ENCODE measurements around the gene ZDHHC13.
"Not testable (repeated sequence)": the region's sequence is repeated elsewhere in the genome, so short reads cannot be mapped to it uniquely, and the experiment has no call there.

The ZDHHC13 gene

GRCh38 chr11:19094859-19095258 is 22.1 kb upstream of the ZDHHC13 start:
- in situ Hi-C loops (cut with MboI; ENCODE audit: low sequenced_read_pairs), result no loop called here

GRCh38 chr11:19099093-19099492 is 17.9 kb upstream of the ZDHHC13 start:
- in situ Hi-C loops (cut with MboI; ENCODE audit: low sequenced_read_pairs), result no loop called here

GRCh38 chr11:19100885-19101284 is 16.1 kb upstream of the ZDHHC13 start:
- in situ Hi-C loops (cut with MboI; ENCODE audit: low sequenced_read_pairs), result no loop called here

- in situ Hi-C loops (cut with MboI; ENCODE audit: low sequenced_read_pairs), result no loop called here
Measured at GRCh38 chr11:19101796-19102520, 15.0 kb upstream of the ZDHHC13 start.

DNA sequence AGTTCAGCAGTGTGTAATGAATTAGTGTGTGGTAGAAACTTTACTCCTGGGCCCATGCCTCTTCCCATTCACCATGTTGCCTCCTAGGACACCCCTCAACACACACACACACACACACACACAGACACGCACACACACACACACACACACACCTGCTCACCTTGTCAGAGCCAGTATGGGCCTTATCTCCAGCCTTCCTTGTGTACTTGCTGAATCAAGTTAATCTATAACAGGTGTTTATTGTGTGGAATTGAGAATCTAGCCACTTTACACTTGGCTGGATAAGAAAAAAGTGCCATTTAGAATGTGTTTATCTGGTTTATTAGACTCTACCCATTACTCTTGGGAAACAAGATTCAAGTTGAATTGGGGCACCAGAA is 14.5 kb upstream of the ZDHHC13 start:
- in situ Hi-C loops (cut with MboI; ENCODE audit: low sequenced_read_pairs), result no loop called here

DNA sequence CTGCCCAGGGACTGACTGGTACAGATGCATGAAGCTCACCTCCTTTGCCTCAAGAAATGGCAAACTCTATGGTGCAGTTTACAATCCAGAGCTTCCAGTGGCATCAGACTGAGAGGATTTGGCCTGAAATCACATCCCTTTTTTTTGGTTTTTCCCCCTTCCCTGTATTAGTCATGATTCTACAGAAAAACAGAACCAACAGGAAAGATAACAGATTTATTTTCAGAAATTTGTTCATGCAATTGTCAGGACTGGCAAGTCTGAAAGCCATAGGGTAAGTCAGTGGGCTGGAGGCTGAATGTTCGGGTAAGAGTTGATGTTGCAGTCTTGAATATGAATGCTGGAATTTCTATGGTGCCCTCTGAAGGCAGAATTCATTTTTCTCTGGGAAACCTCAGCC is 12.0 kb upstream of the ZDHHC13 start:
- in situ Hi-C loops (cut with MboI; ENCODE audit: low sequenced_read_pairs), result no loop called here

GRCh38 chr11:19107125-19107524 is 9.8 kb upstream of the ZDHHC13 start:
- in situ Hi-C loops (cut with MboI; ENCODE audit: low sequenced_read_pairs), result no loop called here

DNA sequence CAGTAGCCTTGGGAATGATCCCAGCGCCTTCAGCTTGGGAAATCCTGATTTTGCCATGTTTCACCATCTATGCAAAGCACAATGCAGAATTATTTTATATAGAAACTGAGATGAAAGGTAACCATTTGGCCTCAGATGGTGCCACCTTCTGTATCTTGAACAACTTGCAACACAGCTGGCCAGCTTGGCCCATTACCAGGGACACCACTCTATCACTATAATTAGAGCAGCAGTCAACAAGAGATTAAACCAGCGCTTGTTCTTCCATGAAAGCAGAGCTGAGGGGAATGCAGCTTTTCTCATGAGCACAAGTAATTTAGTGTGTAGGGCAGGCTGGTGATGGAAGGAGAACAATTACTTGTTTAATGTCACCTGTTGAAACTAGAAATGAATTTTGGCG is 6.7 kb upstream of the ZDHHC13 start:
- in situ Hi-C loops (cut with MboI; ENCODE audit: low sequenced_read_pairs), result no loop called here

DNA sequence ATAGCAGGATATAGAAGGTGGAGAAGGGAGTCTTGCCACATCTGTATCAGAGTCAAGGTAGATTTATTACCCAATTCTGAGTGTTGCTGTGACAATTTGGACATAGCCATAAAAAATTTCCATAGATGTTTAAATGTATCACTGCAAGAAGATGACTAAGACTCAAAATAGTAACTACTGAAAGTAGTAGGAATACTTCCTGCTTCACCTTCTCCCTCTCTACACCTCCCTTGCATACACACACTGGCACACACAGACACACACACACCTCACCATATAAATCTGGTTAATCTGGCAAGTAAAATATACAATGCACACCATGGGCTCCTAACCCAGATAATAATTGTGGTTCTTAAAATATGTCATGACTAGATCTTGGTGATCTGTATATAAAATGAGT is 5.2 kb upstream of the ZDHHC13 start:
- in situ Hi-C loops (cut with MboI; ENCODE audit: low sequenced_read_pairs), result no loop called here

DNA sequence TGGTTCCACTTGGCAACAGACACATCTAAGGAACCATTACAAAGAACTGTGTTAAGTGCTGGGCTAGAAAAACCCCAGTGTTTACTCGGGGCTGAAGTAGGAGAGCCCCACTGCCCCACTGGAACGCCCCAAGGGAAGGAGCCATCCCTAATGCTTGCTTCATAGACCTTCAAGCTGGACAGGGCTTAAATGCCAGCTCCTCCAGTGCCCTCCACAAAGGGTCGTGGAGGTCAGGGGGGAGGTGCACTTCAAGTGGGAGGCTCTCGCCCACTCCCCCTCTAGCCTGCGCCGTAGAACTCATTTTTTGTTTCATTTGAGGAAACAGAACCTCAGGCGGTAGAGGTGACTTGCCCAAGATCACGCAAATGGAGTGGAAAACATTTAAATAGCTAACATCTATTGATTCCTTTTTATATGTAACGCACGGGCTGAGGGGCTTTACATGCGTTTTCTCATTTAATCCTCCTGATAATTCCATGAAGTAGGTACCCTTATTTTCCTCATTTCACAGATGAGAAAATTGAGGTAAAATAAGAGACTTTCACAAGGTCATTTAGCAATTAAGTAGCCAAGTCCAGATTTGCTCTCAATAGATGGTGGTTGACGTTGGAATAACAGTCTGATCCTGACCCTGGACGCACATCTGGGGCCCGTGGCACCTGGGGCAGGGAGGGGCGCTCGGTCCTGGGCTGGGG is 545 bp upstream of the ZDHHC13 start:
- in situ Hi-C loops (cut with MboI; ENCODE audit: low sequenced_read_pairs), result no loop called here

DNA sequence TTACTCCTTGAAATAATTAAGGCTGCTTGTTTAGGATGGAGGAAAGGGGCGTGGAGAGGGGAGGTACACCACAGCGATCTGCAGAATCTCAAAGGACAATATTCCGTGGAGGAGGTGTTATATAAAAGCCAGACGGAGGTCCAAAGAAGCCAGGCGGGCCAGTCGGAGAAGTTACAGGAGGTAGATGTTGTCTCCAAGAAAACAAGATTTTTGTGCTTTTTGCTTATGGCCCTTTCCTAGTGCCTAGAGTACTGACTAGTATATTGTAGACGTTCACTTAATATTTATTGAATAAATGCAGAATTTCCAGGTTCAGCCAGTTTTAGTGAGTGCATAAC is 761 bp downstream of the ZDHHC13 start:
- in situ Hi-C loops (cut with MboI; ENCODE audit: low sequenced_read_pairs), result no loop called here

DNA sequence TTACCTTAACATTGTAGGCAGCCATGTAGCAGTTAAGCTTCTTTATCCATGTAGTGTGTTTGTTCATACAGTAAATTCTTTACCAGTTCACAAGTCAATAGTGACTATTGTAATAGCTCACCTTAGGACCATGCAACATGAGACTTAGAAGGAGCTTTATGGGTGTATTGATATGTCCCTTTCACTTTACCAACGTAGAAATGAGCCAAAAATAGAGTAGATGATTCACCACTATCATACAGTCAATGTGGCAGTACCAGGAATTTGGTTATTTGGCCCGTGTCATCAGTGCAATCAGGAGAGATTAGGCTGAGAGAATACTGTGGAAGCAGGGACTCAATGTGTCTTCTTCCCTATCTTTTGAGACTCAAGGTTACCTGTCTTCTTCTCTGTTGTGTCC is 4.7 kb downstream of the ZDHHC13 start:
- in situ Hi-C loops (cut with MboI; ENCODE audit: low sequenced_read_pairs), result no loop called here

- in situ Hi-C loops (cut with MboI; ENCODE audit: low sequenced_read_pairs), result no loop called here
Measured at GRCh38 chr11:19122960-19123615, 6.1 kb downstream of the ZDHHC13 start.

- in situ Hi-C loops (cut with MboI; ENCODE audit: low sequenced_read_pairs), result not testable (repeated sequence)
Measured at GRCh38 chr11:19126562-19127325, 9.8 kb downstream of the ZDHHC13 start.

DNA sequence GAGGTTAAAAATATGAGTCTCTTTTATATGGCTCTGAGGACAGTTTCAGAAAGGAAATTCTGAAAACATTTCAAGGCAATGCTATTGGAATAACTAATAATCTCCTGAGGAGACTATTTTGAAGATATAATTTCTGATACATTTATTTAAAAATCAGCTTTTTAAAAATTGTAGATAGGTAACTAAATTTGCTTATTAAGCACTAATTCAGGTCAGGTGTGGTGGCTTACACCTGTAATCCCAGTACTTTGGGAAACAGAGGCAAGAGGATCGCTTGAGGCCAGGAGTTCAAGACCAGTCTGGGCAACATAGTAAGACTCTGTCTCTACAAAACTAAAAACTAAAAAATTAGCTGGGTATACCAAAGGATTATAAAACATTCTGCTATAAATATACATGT is 17.0 kb downstream of the ZDHHC13 start:
- in situ Hi-C loops (cut with MboI; ENCODE audit: low sequenced_read_pairs), result no loop called here

- in situ Hi-C loops (cut with MboI; ENCODE audit: low sequenced_read_pairs), result not testable (repeated sequence)
Measured at GRCh38 chr11:19136884-19137283, 19.9 kb downstream of the ZDHHC13 start.

DNA sequence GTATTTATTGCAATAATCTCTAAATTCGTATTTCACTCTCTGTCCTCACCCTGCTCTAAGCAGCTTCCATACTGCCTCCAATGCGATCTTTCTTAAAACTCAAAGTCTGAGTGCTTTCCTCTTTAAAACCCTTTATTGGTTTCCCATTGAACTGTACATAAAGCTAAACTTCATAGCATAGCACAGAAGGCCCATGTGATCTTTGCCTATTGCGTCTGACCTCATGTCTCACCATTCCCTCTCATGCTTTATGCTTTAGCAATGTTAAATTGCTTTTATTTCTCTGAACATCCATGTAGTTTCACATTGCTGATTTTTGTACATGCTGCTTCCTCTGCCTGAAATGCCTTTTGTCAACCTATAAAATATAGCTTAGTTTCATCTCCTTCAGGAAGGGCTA is 28.4 kb downstream of the ZDHHC13 start:
- in situ Hi-C loops (cut with MboI; ENCODE audit: low sequenced_read_pairs), result no loop called here

GRCh38 chr11:19156892-19157291 is 39.9 kb downstream of the ZDHHC13 start:
- in situ Hi-C loops (cut with MboI; ENCODE audit: low sequenced_read_pairs), result no loop called here

- in situ Hi-C loops (cut with MboI; ENCODE audit: low sequenced_read_pairs), result no loop called here
Measured at GRCh38 chr11:19160847-19161246, 43.9 kb downstream of the ZDHHC13 start.

- in situ Hi-C loops (cut with MboI; ENCODE audit: low sequenced_read_pairs), result no loop called here
Measured at GRCh38 chr11:19161651-19162050, 44.7 kb downstream of the ZDHHC13 start.

- in situ Hi-C loops (cut with MboI; ENCODE audit: low sequenced_read_pairs), result no loop called here
Measured at GRCh38 chr11:19162951-19163505, 46.1 kb downstream of the ZDHHC13 start.

All from HL-60/S4 treated with phorbol 12-myristate 13-acetate at 8.2 ng/mL for 4 days and 3 days (cell line).